Tibial artery (tissue), 4 donors: Measurements from ENCODE around the gene GPER1.

Experiments
- DNase-seq, 2 donors: peaks; one replicate each; pipeline ENCODE4 v3.0.0-alpha.2; 2019
- H3K27ac ChIP-seq, 2 donors: fragments of 200-600 bp; sonication (generic) in 1 of 2; 1 replicate in 1 of 2; 2 replicates in 1 of 2; pipeline ENCODE4 v1.5.1; 2018 to 2019; ENCODE audit warnings: mild to moderate bottlenecking in 1 of 2
- H3K27me3 ChIP-seq, 2 donors: fragments of 200-600 bp; sonication (generic) in 1 of 2; one replicate each; pipeline versions ENCODE4 v1.5.1 to v1.6.0; 2016 to 2019
- H3K36me3 ChIP-seq, 3 donors: fragments of 200-600 bp; sonication (generic) in 2 of 3; one replicate each; pipeline ENCODE4 v1.5.1; 2016 to 2019; ENCODE audit warnings: mild to moderate bottlenecking in 2 of 3
- H3K4me1 ChIP-seq, 4 donors: fragments of 200-600 bp; sonication (generic) in 2 of 4; 1 replicate in 3 of 4; 2 replicates in 1 of 4; pipeline ENCODE4 v1.5.1; 2016 to 2019
- H3K4me3 ChIP-seq, 2 donors: fragments of 200-600 bp; sonication (generic) in 1 of 2; 1 replicate in 1 of 2; 2 replicates in 1 of 2; pipeline ENCODE4 v1.5.1; 2018 to 2019; ENCODE audit warnings: mild to moderate bottlenecking in 2 of 2
- H3K9me3 ChIP-seq, 3 donors: fragments of 200-600 bp; sonication (generic) in 1 of 3; one replicate each; pipeline ENCODE4 v1.5.1; 2016 to 2019
- intact Hi-C: fragments of 100-400 bp; cut with DNase I; formaldehyde crosslinking; loops from one replicate; pipeline ENCODE4 v1.15.0; 2023; ENCODE audit warnings: low total_unique reads
- TF ChIP-seq, protein P1 (sequence below), 2 experiments: fragments of 200-600 bp in 1 of 2; fragments of 450-650 bp in 1 of 2; IDR thresholded peaks; one replicate each; pipeline ENCODE4 v1.5.1; 2017 to 2019; ENCODE audit warnings: antibody characterized with exemption in 2 of 2, mild to moderate bottlenecking in 1 of 2, moderate library complexity in 1 of 2

GPER1 gene

GRCh38 chr7:1090686-1091643 lies 3.1 kb downstream of the GPER1 start:
- TF ChIP-seq, protein P1, sequence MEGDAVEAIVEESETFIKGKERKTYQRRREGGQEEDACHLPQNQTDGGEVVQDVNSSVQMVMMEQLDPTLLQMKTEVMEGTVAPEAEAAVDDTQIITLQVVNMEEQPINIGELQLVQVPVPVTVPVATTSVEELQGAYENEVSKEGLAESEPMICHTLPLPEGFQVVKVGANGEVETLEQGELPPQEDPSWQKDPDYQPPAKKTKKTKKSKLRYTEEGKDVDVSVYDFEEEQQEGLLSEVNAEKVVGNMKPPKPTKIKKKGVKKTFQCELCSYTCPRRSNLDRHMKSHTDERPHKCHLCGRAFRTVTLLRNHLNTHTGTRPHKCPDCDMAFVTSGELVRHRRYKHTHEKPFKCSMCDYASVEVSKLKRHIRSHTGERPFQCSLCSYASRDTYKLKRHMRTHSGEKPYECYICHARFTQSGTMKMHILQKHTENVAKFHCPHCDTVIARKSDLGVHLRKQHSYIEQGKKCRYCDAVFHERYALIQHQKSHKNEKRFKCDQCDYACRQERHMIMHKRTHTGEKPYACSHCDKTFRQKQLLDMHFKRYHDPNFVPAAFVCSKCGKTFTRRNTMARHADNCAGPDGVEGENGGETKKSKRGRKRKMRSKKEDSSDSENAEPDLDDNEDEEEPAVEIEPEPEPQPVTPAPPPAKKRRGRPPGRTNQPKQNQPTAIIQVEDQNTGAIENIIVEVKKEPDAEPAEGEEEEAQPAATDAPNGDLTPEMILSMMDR (IDR thresholded peaks at IDR 0.05) = no peak
- Histone ChIP-seq H3K4me1 (peaks cover 0 to 40% (median 35%) of the 10 kb centered on the region in 4 donors), H3K9me3 (no peaks in the 10 kb centered on the region), H3K27ac (no peak overlapping the region), H3K27me3 (no peaks in the 10 kb centered on the region), H3K36me3 (peaks cover 14 to 36% (median 21%) of the 10 kb centered on the region in 3 donors), H3K4me3 (no peak overlapping the region)
- DNase-seq = no peak
- intact Hi-C loops = no loop called here

DNA sequence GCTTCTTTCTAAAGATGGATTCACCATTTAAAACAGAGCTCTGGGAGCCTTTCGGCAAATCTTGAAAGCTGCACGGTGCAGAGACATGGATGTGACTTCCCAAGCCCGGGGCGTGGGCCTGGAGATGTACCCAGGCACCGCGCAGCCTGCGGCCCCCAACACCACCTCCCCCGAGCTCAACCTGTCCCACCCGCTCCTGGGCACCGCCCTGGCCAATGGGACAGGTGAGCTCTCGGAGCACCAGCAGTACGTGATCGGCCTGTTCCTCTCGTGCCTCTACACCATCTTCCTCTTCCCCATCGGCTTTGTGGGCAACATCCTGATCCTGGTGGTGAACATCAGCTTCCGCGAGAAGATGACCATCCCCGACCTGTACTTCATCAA lies 3.7 kb downstream of the GPER1 start:
- Histone ChIP-seq H3K36me3 (peaks cover 14 to 36% (median 21%) of the 10 kb centered on the region in 3 donors), H3K4me3 (no peak overlapping the region), H3K4me1 (peaks cover 0 to 40% (median 35%) of the 10 kb centered on the region in 4 donors), H3K9me3 (no peaks in the 10 kb centered on the region), H3K27ac (no peak overlapping the region), H3K27me3 (no peaks in the 10 kb centered on the region)
- no peak for DNase-seq
- intact Hi-C loops = no loop called here
- TF ChIP-seq, protein P1 (IDR thresholded peaks at IDR 0.05) = no peak

- TF ChIP-seq, protein P1 (IDR thresholded peaks at IDR 0.05) = no peak
- Histone ChIP-seq H3K27ac (no peak overlapping the region), H3K4me3 (no peak overlapping the region), H3K36me3 (peaks cover 14 to 36% (median 21%) of the 10 kb centered on the region in 3 donors), H3K4me1 (peaks cover 0 to 40% (median 32%) of the 10 kb centered on the region in 4 donors), H3K9me3 (no peaks in the 10 kb centered on the region), H3K27me3 (no peaks in the 10 kb centered on the region)
- no peak for DNase-seq
- intact Hi-C loops = no loop called here
Measured at GRCh38 chr7:1092161-1092632, 4.3 kb downstream of the GPER1 start.

- H3K36me3 ChIP-seq = peaks cover 14 to 36% (median 21%) of the 10 kb centered on the region in 3 donors
- intact Hi-C loops = no loop called here
Measured at GRCh38 chr7:1092806-1093501, 5.0 kb downstream of the GPER1 start.

GRCh38 chr7:1093502-1093843 lies 5.6 kb downstream of the GPER1 start:
- Histone ChIP-seq H3K36me3 (peaks cover 14 to 36% (median 21%) of the 10 kb centered on the region in 3 donors), H3K9me3 (no peaks in the 10 kb centered on the region), H3K4me1 (peaks cover 0 to 27% (median 21%) of the 10 kb centered on the region in 4 donors), H3K27ac (no peak overlapping the region), H3K27me3 (no peaks in the 10 kb centered on the region), H3K4me3 (no peak overlapping the region)
- TF ChIP-seq, protein P1 (IDR thresholded peaks at IDR 0.05) = no peak
- intact Hi-C loops = no loop called here
- DNase-seq = no peak

More at GRCh38 chr7:1092806-1093501, 5.0 kb downstream of the GPER1 start:
- H3K4me3 ChIP-seq = no peak overlapping the region
- TF ChIP-seq, protein P1 (IDR thresholded peaks at IDR 0.05) = no peak
- H3K27ac ChIP-seq = no peak overlapping the region
- no peaks in the 10 kb centered on the region for H3K27me3 ChIP-seq
- no peaks in the 10 kb centered on the region for H3K9me3 ChIP-seq
- H3K4me1 ChIP-seq = peaks cover 0 to 32% (median 26%) of the 10 kb centered on the region in 4 donors
- DNase-seq = no peak
